ENCODE measurements around the gene TGM2. TPM values are rescaled to one million over a fixed set of nuclear protein-coding genes. Genes with fewer than 3 reads are reported as not detected.

The TGM2 gene
- total RNA-seq, 1 experiment from 2014 or later = 138 TPM

GRCh38 chr20:38152175-38152620, 12.9 kb downstream of the TGM2 start:
- Histone ChIP-seq H3K36me3 (ENCODE audit: control insufficient read depth, insufficient read depth, low read length) (no peaks in the 10 kb centered on the region), H3K4me1 (peaks cover 7% of the 10 kb centered on the region), H3K4me3 (ENCODE audit: low read depth, low read length) (no peak overlapping the region), H3K27me3 (replicated peaks; ENCODE audit: control insufficient read depth, insufficient read depth, low read length) (no peaks in the 10 kb centered on the region), H3K9me3 (no peaks in the 10 kb centered on the region)
- Mint-ChIP-seq H3K9me3 (ENCODE audit: unreplicated experiment) (no peaks in the 10 kb centered on the region), H3K4me3 (ENCODE audit: unreplicated experiment) (no peak overlapping the region), H3K36me3 (ENCODE audit: insufficient read depth, unreplicated experiment) (peaks cover 52% of the 10 kb centered on the region), H3K27ac (ENCODE audit: unreplicated experiment) (no peak overlapping the region), H3K4me1 (ENCODE audit: low read depth, unreplicated experiment) (peaks cover 4% of the 10 kb centered on the region), H3K27me3 (ENCODE audit: insufficient read depth, unreplicated experiment) (no peaks in the 10 kb centered on the region)
- no peak for DNase-seq
- POLR2A ChIA-PET = interaction anchor here (0.7 kb wide), 1 partner anchor 9 kb away, joined by 3 read pairs; no protein-coding TSS in a partner anchor
- intact Hi-C loops (cut with micrococcal nuclease; ENCODE audit: unreplicated experiment) = no loop called here
- no TSS peak for BruUV-seq (replicated peaks)
- CTCF ChIA-PET = interaction anchor here (0.6 to 1.6 kb wide), 4 partner anchors 9 to 94 kb away, joined by 3 to 5 read pairs (median 4); no protein-coding TSS in a partner anchor
- no peak for TF ChIP-seq CTCF (IDR thresholded peaks at IDR 0.05; ENCODE audit: insufficient read depth in 1 of 2, low read depth in 1 of 2, low read length in 1 of 2, severe bottlenecking in 1 of 2, unreplicated experiment in 1 of 2)

GRCh38 chr20:38151455-38151854, 13.6 kb downstream of the TGM2 start:
- Mint-ChIP-seq H3K4me3 (ENCODE audit: unreplicated experiment) (no peak overlapping the region), H3K27me3 (ENCODE audit: insufficient read depth, unreplicated experiment) (no peaks in the 10 kb centered on the region), H3K4me1 (ENCODE audit: low read depth, unreplicated experiment) (peaks cover 5% of the 10 kb centered on the region), H3K36me3 (ENCODE audit: insufficient read depth, unreplicated experiment) (peaks cover 50% of the 10 kb centered on the region), H3K9me3 (ENCODE audit: unreplicated experiment) (no peaks in the 10 kb centered on the region), H3K27ac (ENCODE audit: unreplicated experiment) (no peak overlapping the region)
- ChIA-PET POLR2A (no interaction called here), CTCF (interaction anchor here (0.6 to 1.6 kb wide), 4 partner anchors 10 to 94 kb away, joined by 3 to 5 read pairs (median 4); no protein-coding TSS in a partner anchor)
- Histone ChIP-seq H3K36me3 (ENCODE audit: control insufficient read depth, insufficient read depth, low read length) (no peaks in the 10 kb centered on the region), H3K9me3 (no peaks in the 10 kb centered on the region), H3K4me3 (ENCODE audit: low read depth, low read length) (no peak overlapping the region), H3K27me3 (replicated peaks; ENCODE audit: control insufficient read depth, insufficient read depth, low read length) (no peaks in the 10 kb centered on the region), H3K4me1 (peaks cover 4% of the 10 kb centered on the region)
- BruUV-seq (replicated peaks) = no TSS peak
- TF ChIP-seq CTCF (IDR thresholded peaks at IDR 0.05; ENCODE audit: insufficient read depth in 1 of 2, low read depth in 1 of 2, low read length in 1 of 2, severe bottlenecking in 1 of 2, unreplicated experiment in 1 of 2) = no peak
- no peak for DNase-seq
- intact Hi-C loops (cut with micrococcal nuclease; ENCODE audit: unreplicated experiment) = no loop called here

GRCh38 chr20:38150335-38151170, 14.5 kb downstream of the TGM2 start:
- no TSS peak for BruUV-seq (replicated peaks)
- Mint-ChIP-seq H3K4me3 (ENCODE audit: unreplicated experiment) (no peak overlapping the region), H3K36me3 (ENCODE audit: insufficient read depth, unreplicated experiment) (peaks cover 48% of the 10 kb centered on the region), H3K4me1 (ENCODE audit: low read depth, unreplicated experiment) (peaks cover 5% of the 10 kb centered on the region), H3K27me3 (ENCODE audit: insufficient read depth, unreplicated experiment) (no peaks in the 10 kb centered on the region), H3K27ac (ENCODE audit: unreplicated experiment) (no peak overlapping the region), H3K9me3 (ENCODE audit: unreplicated experiment) (no peaks in the 10 kb centered on the region)
- TF ChIP-seq CTCF (IDR thresholded peaks at IDR 0.05; ENCODE audit: insufficient read depth in 1 of 2, low read depth in 1 of 2, low read length in 1 of 2, severe bottlenecking in 1 of 2, unreplicated experiment in 1 of 2) = no peak
- no peak overlapping the region for H3K4me3 ChIP-seq (ENCODE audit: low read depth, low read length)
- H3K27me3 ChIP-seq (replicated peaks; ENCODE audit: control insufficient read depth, insufficient read depth, low read length) = no peaks in the 10 kb centered on the region
- ChIA-PET POLR2A (no interaction called here), CTCF (interaction anchor here (1.6 kb wide), 1 partner anchor 93 kb away, joined by 3 read pairs; no protein-coding TSS in a partner anchor)
- no peaks in the 10 kb centered on the region for H3K9me3 ChIP-seq
- no peak for DNase-seq
- intact Hi-C loops (cut with micrococcal nuclease; ENCODE audit: unreplicated experiment) = no loop called here
- H3K4me1 ChIP-seq = no peaks in the 10 kb centered on the region
- H3K36me3 ChIP-seq (ENCODE audit: control insufficient read depth, insufficient read depth, low read length) = no peaks in the 10 kb centered on the region

All from Caco-2 (cell line).